Stimulated activated naive B cell treated with anti-CD40 and anti-IgM and Interleukin-4, amounts not matched to agents 10 μg/mL and 1 μg/mL and 100 μg/mL, for 72 hours (primary cell): ENCODE measurements around the gene RASSF9.
A peak's percentile ranks its signal among the peaks of the same experiment; 100 is the strongest.

Experiments
- ATAC-seq, 2 donors: fragments of 150-1000 bp; cut with Tn5 transposase; replicated peaks; 2 replicates each; pipeline ENCODE4 v1.10.0; 2021; ENCODE audit warnings: moderate library complexity in 1 of 2
- DNase-seq: peaks from one replicate; pipeline ENCODE4 v3.0.0; 2021
- H3K27ac Mint-ChIP-seq: one replicate; pipeline ENCODE4 v1.8.0; 2022; ENCODE audit warnings: mild to moderate bottlenecking, mixed read lengths
- H3K27me3 Mint-ChIP-seq, 2 donors: one replicate each; pipeline ENCODE4 v1.8.0; 2022; ENCODE audit warnings: mixed read lengths in 2 of 2
- H3K36me3 Mint-ChIP-seq, 2 donors: one replicate each; pipeline ENCODE4 v1.8.0; 2022; ENCODE audit warnings: mixed read lengths in 2 of 2, mild to moderate bottlenecking in 1 of 2
- H3K4me1 Mint-ChIP-seq, 2 donors: one replicate each; pipeline ENCODE4 v1.8.0; 2022; ENCODE audit warnings: mixed read lengths in 2 of 2, mild to moderate bottlenecking in 1 of 2
- H3K4me3 Mint-ChIP-seq, 2 donors: one replicate each; pipeline ENCODE4 v1.8.0; 2022; ENCODE audit warnings: mild to moderate bottlenecking in 2 of 2, mixed read lengths in 2 of 2, moderate library complexity in 1 of 2
- H3K9me3 Mint-ChIP-seq, 2 donors: one replicate each; pipeline ENCODE4 v1.8.0; 2022; ENCODE audit warnings: mixed read lengths in 2 of 2, mild to moderate bottlenecking in 1 of 2

RASSF9 gene

GRCh38 chr12:85836197-85837090, at the start of gene RASSF9:
Gene RASSF9, minus strand, starts transcription at chr12:85836409. Its CDS starts 208 bp downstream, at chr12:85836201.
- no peaks in the 10 kb centered on the region for H3K4me1 Mint-ChIP-seq

GRCh38 chr12:85883763-85884162, 47.6 kb upstream of the RASSF9 start:
- Mint-ChIP-seq H3K36me3 (no peaks in the 10 kb centered on the region), H3K27me3 (peaks cover 7 to 18% of the 10 kb centered on the region in 2 donors), H3K9me3 (no peaks in the 10 kb centered on the region), H3K4me3 (no peak overlapping the region), H3K4me1 (no peaks in the 10 kb centered on the region), H3K27ac (no peak overlapping the region)
- no peak for DNase-seq
- ATAC-seq = no peak

More at GRCh38 chr12:85836197-85837090, at the start of gene RASSF9:
- Mint-ChIP-seq H3K4me3 (no peak within 1 kb of the TSS), H3K9me3 (no peaks in the 10 kb centered on the region), H3K27me3 (peaks cover 5 to 6% of the 10 kb centered on the region in 2 donors), H3K36me3 (no peaks in the 10 kb centered on the region), H3K27ac (no peak within 1 kb of the TSS)
- DNase-seq = no peak
- no peak for ATAC-seq

- H3K4me3 Mint-ChIP-seq = no peak overlapping the region
- H3K4me1 Mint-ChIP-seq = peaks cover 0 to 9% of the 10 kb centered on the region in 2 donors
- H3K27ac Mint-ChIP-seq = no peak overlapping the region
- no peaks in the 10 kb centered on the region for H3K27me3 Mint-ChIP-seq
- ATAC-seq (no peak), DNase-seq (no peak)
- no peaks in the 10 kb centered on the region for H3K9me3 Mint-ChIP-seq
- H3K36me3 Mint-ChIP-seq = no peaks in the 10 kb centered on the region
Measured at GRCh38 chr12:85877459-85877858, 41.2 kb upstream of the RASSF9 start.

- DNase-seq (no peak), ATAC-seq (peak; percentile 85 to 91)
- Mint-ChIP-seq H3K27me3 (no peaks in the 10 kb centered on the region), H3K4me3 (no peak within 1 kb of the TSS), H3K27ac (no peak within 1 kb of the TSS), H3K9me3 (no peaks in the 10 kb centered on the region), H3K36me3 (no peaks in the 10 kb centered on the region), H3K4me1 (peaks cover 0 to 9% of the 10 kb centered on the region in 2 donors)
Measured at GRCh38 chr12:85874031-85874461, 37.8 kb upstream of the RASSF9 start, which contains the start of gene NTS. Gene NTS, plus strand, starts transcription at chr12:85874295. Its CDS starts 109 bp downstream, at chr12:85874404.

GRCh38 chr12:85872497-85873091, 36.4 kb upstream of the RASSF9 start:
- Mint-ChIP-seq H3K9me3 (no peaks in the 10 kb centered on the region), H3K27me3 (no peaks in the 10 kb centered on the region), H3K27ac (no peak overlapping the region), H3K36me3 (no peaks in the 10 kb centered on the region), H3K4me3 (no peak overlapping the region), H3K4me1 (peaks cover 0 to 9% of the 10 kb centered on the region in 2 donors)
- ATAC-seq = peak; percentile 48 to 57
- DNase-seq = no peak

- DNase-seq (no peak), ATAC-seq (peak; percentile 68 to 82)
- H3K27ac Mint-ChIP-seq = no peak overlapping the region
- no peak overlapping the region for H3K4me3 Mint-ChIP-seq
- no peaks in the 10 kb centered on the region for H3K9me3 Mint-ChIP-seq
- H3K4me1 Mint-ChIP-seq = no peaks in the 10 kb centered on the region
- no peaks in the 10 kb centered on the region for H3K36me3 Mint-ChIP-seq
- peaks cover 0 to 5% of the 10 kb centered on the region in 2 donors for H3K27me3 Mint-ChIP-seq
Measured at GRCh38 chr12:85866986-85867776, 31.0 kb upstream of the RASSF9 start.

GRCh38 chr12:85865890-85866289, 29.7 kb upstream of the RASSF9 start:
- Mint-ChIP-seq H3K27ac (no peak overlapping the region), H3K27me3 (peaks cover 0 to 5% of the 10 kb centered on the region in 2 donors), H3K4me3 (no peak overlapping the region), H3K9me3 (no peaks in the 10 kb centered on the region), H3K4me1 (peaks cover 0 to 2% of the 10 kb centered on the region in 2 donors), H3K36me3 (no peaks in the 10 kb centered on the region)
- DNase-seq = no peak
- no peak for ATAC-seq

GRCh38 chr12:85856966-85857365, 20.8 kb upstream of the RASSF9 start:
- H3K36me3 Mint-ChIP-seq = no peaks in the 10 kb centered on the region
- H3K9me3 Mint-ChIP-seq = peaks cover 4% of the 10 kb centered on the region in 2 donors
- no peaks in the 10 kb centered on the region for H3K27me3 Mint-ChIP-seq
- H3K4me3 Mint-ChIP-seq = no peak overlapping the region
- DNase-seq (no peak), ATAC-seq (no peak)
- peaks cover 0 to 2% of the 10 kb centered on the region in 2 donors for H3K4me1 Mint-ChIP-seq
- H3K27ac Mint-ChIP-seq = no peak overlapping the region

GRCh38 chr12:85855305-85855704, 19.1 kb upstream of the RASSF9 start:
- no peaks in the 10 kb centered on the region for H3K4me1 Mint-ChIP-seq
- peaks cover 4 to 6% of the 10 kb centered on the region in 2 donors for H3K9me3 Mint-ChIP-seq
- no peak overlapping the region for H3K4me3 Mint-ChIP-seq
- DNase-seq = no peak
- no peaks in the 10 kb centered on the region for H3K27me3 Mint-ChIP-seq
- H3K27ac Mint-ChIP-seq = no peak overlapping the region
- H3K36me3 Mint-ChIP-seq = no peaks in the 10 kb centered on the region
- ATAC-seq = no peak

- Mint-ChIP-seq H3K27me3 (no peaks in the 10 kb centered on the region), H3K9me3 (peaks cover 0 to 2% of the 10 kb centered on the region in 2 donors), H3K36me3 (no peaks in the 10 kb centered on the region), H3K4me3 (no peak overlapping the region), H3K27ac (no peak overlapping the region), H3K4me1 (no peaks in the 10 kb centered on the region)
- no peak for DNase-seq
- no peak for ATAC-seq
Measured at GRCh38 chr12:85849344-85849743, 13.1 kb upstream of the RASSF9 start.

GRCh38 chr12:85843606-85844310, 7.5 kb upstream of the RASSF9 start:
- Mint-ChIP-seq H3K4me3 (no peak overlapping the region), H3K9me3 (no peaks in the 10 kb centered on the region), H3K27ac (no peak overlapping the region), H3K4me1 (no peaks in the 10 kb centered on the region), H3K27me3 (no peaks in the 10 kb centered on the region), H3K36me3 (no peaks in the 10 kb centered on the region)
- DNase-seq (no peak), ATAC-seq (peak in 1 of 2 donors; percentile 10)

- no peak for ATAC-seq
- Mint-ChIP-seq H3K9me3 (no peaks in the 10 kb centered on the region), H3K27ac (no peak overlapping the region), H3K4me3 (no peak overlapping the region), H3K4me1 (no peaks in the 10 kb centered on the region), H3K36me3 (no peaks in the 10 kb centered on the region), H3K27me3 (peaks cover 5 to 6% of the 10 kb centered on the region in 2 donors)
- no peak for DNase-seq
Measured at GRCh38 chr12:85835426-85836196, 598 bp downstream of the RASSF9 start.

GRCh38 chr12:85834378-85834777, 1.8 kb downstream of the RASSF9 start:
- H3K4me1 Mint-ChIP-seq = no peaks in the 10 kb centered on the region
- no peak overlapping the region for H3K27ac Mint-ChIP-seq
- H3K36me3 Mint-ChIP-seq = no peaks in the 10 kb centered on the region
- no peak for ATAC-seq
- no peaks in the 10 kb centered on the region for H3K9me3 Mint-ChIP-seq
- H3K4me3 Mint-ChIP-seq = no peak overlapping the region
- no peak for DNase-seq
- peaks cover 5 to 6% of the 10 kb centered on the region in 2 donors for H3K27me3 Mint-ChIP-seq
